Loucy (cell line): ENCODE results near the gene FBXL19.

Experiments
- H2AFZ ChIP-seq: fragments of 200-600 bp; sonication (generic); 2 replicates; pipeline ENCODE4 v1.6.0; 2016; ENCODE audit warnings: antibody characterized with exemption, mild to moderate bottlenecking, low read length, moderate library complexity
- H3F3A ChIP-seq: fragments of 200-600 bp; 2 replicates; pipeline ENCODE4 v1.6.0; 2016; ENCODE audit warnings: antibody characterized with exemption, low read depth, mild to moderate bottlenecking
- H3K27me3 ChIP-seq: fragments of 200-600 bp; sonication (generic); 2 replicates; pipeline ENCODE4 v1.6.1; 2014; ENCODE audit warnings: low read length, mild to moderate bottlenecking; ENCODE audit not compliant: insufficient read depth, poor library complexity, severe bottlenecking
- H3K36me3 ChIP-seq: fragments of 200-600 bp; sonication (generic); 2 replicates; pipeline ENCODE4 v1.6.1; 2016; ENCODE audit warnings: low read length; ENCODE audit not compliant: insufficient read depth
- H3K4me1 ChIP-seq: fragments of 200-600 bp; sonication (generic); 2 replicates; pipeline ENCODE4 v1.5.1; 2014; ENCODE audit warnings: low read length, mild to moderate bottlenecking; ENCODE audit not compliant: insufficient read depth, poor library complexity, severe bottlenecking
- H3K4me2 ChIP-seq: fragments of 200-600 bp; sonication (generic); 2 replicates; pipeline ENCODE4 v1.6.0; 2014; ENCODE audit warnings: antibody characterized with exemption, low read length, low read depth, mild to moderate bottlenecking; ENCODE audit not compliant: poor library complexity, severe bottlenecking
- H3K4me3 ChIP-seq: fragments of 200-600 bp; sonication (generic); 2 replicates; pipeline ENCODE4 v1.5.1; 2014; ENCODE audit warnings: low read length, mild to moderate bottlenecking, mixed read lengths; ENCODE audit not compliant: poor library complexity, severe bottlenecking
- H3K79me2 ChIP-seq: fragments of 200-600 bp; sonication (generic); 2 replicates; pipeline ENCODE4 v1.6.1; 2014; ENCODE audit warnings: low read length; ENCODE audit not compliant: insufficient read depth
- H3K9ac ChIP-seq: fragments of 200-600 bp; sonication (generic); 2 replicates; pipeline ENCODE4 v1.6.0; 2014; ENCODE audit warnings: mild to moderate bottlenecking, low read depth, low read length, moderate library complexity; ENCODE audit not compliant: poor library complexity, severe bottlenecking
- H3K9me2 ChIP-seq: fragments of 200-600 bp; sonication (generic); replicated peaks from 2 replicates; pipeline ENCODE4 v1.6.1; 2016; ENCODE audit warnings: low read depth, low read length, mixed read lengths
- H3K9me3 ChIP-seq: fragments of 200-600 bp; sonication (generic); 2 replicates; pipeline ENCODE4 v1.6.1; 2014; ENCODE audit warnings: mild to moderate bottlenecking, antibody characterized with exemption, low read length, low read depth; ENCODE audit not compliant: insufficient read depth
- H4K20me1 ChIP-seq: fragments of 200-600 bp; sonication (generic); 2 replicates; pipeline ENCODE4 v1.6.0; 2014; ENCODE audit warnings: antibody characterized with exemption, low read length, mild to moderate bottlenecking; ENCODE audit not compliant: insufficient read depth, poor library complexity, severe bottlenecking
- EZH2phosphoT487 ChIP-seq: fragments of 200-600 bp; IDR thresholded peaks from 2 replicates; pipeline ENCODE4 v1.6.1; 2018; ENCODE audit warnings: antibody characterized with exemption, mild to moderate bottlenecking, moderate library complexity, borderline replicate concordance
- TF ChIP-seq, protein P1 (sequence below): fragments of 200-600 bp; sonication (generic); conservative IDR thresholded peaks from 2 replicates; pipeline ENCODE4 v1.5.1; 2014; ENCODE audit warnings: mild to moderate bottlenecking, antibody characterized with exemption, low read length

Gene FBXL19

GRCh38 chr16:30995927-30996323 lies 72.6 kb downstream of the FBXL19 start:
- Histone ChIP-seq H3K9ac (no peak overlapping the region), H3K4me3 (no peak overlapping the region), H3K79me2 (no peaks in the 10 kb centered on the region), H3K27me3 (no peaks in the 10 kb centered on the region), H3K9me3 (no peaks in the 10 kb centered on the region), H3F3A (no peaks in the 10 kb centered on the region), H3K9me2 (no peaks in the 10 kb centered on the region), H3K4me2 (no peak overlapping the region), H3K36me3 (no peaks in the 10 kb centered on the region), H3K4me1 (peaks cover 3% of the 10 kb centered on the region), H2AFZ (no peak overlapping the region), H4K20me1 (no peaks in the 10 kb centered on the region)
- TF ChIP-seq, protein P1, sequence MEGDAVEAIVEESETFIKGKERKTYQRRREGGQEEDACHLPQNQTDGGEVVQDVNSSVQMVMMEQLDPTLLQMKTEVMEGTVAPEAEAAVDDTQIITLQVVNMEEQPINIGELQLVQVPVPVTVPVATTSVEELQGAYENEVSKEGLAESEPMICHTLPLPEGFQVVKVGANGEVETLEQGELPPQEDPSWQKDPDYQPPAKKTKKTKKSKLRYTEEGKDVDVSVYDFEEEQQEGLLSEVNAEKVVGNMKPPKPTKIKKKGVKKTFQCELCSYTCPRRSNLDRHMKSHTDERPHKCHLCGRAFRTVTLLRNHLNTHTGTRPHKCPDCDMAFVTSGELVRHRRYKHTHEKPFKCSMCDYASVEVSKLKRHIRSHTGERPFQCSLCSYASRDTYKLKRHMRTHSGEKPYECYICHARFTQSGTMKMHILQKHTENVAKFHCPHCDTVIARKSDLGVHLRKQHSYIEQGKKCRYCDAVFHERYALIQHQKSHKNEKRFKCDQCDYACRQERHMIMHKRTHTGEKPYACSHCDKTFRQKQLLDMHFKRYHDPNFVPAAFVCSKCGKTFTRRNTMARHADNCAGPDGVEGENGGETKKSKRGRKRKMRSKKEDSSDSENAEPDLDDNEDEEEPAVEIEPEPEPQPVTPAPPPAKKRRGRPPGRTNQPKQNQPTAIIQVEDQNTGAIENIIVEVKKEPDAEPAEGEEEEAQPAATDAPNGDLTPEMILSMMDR: no peak
- no peak for TF ChIP-seq EZH2phosphoT487

DNA sequence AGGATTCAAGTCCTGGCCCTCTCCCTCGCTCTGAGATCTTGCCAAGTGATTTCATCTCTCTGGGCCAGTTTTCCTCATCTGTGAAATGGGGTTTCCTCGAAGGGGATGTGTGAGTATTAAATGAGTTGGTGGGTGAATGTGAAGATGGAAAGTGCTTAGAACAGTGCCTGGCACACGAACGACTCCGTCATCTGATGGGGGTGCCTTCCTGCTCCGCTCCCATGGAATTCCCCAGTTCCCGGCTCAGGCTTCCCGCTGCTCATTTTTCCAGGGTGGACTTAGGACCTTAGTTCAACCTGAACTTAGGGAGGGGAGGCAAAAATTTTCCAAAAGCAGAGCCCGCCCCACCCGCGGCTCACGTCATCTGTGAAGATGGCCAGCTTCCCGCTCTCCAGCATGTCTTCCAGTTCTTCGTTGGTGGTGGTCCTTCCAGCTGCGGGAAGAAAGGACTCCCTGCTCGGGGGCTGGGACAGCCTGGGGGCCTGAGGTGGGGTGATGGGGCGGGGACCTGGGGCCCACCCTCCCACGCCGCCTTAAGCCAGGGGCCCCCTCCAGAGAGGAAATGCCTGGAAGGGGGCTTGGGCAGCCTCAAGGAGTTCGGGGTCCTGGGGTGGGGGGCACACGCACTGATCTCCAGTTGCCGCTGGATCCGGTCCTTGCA lies 73.1 kb downstream of the FBXL19 start:
- no peaks in the 10 kb centered on the region for H3K79me2 ChIP-seq
- H3F3A ChIP-seq: no peaks in the 10 kb centered on the region
- no peaks in the 10 kb centered on the region for H3K36me3 ChIP-seq
- H2AFZ ChIP-seq: no peak overlapping the region
- no peaks in the 10 kb centered on the region for H3K9me3 ChIP-seq
- peaks cover 3% of the 10 kb centered on the region for H3K4me1 ChIP-seq
- no peak for TF ChIP-seq EZH2phosphoT487
- TF ChIP-seq, protein P1: no peak
- H4K20me1 ChIP-seq: no peaks in the 10 kb centered on the region
- no peaks in the 10 kb centered on the region for H3K27me3 ChIP-seq
- no peaks in the 10 kb centered on the region for H3K9me2 ChIP-seq
- no peak overlapping the region for H3K9ac ChIP-seq
- H3K4me2 ChIP-seq: no peak overlapping the region
- H3K4me3 ChIP-seq: no peak overlapping the region

GRCh38 chr16:30996985-30997724 lies 73.8 kb downstream of the FBXL19 start:
- Histone ChIP-seq H3K79me2 (no peaks in the 10 kb centered on the region), H3K27me3 (no peaks in the 10 kb centered on the region), H3K9me2 (no peaks in the 10 kb centered on the region), H3K4me1 (peaks cover 3% of the 10 kb centered on the region), H3K4me2 (no peak overlapping the region), H3K4me3 (no peak overlapping the region), H3F3A (no peaks in the 10 kb centered on the region), H3K9ac (no peak overlapping the region), H2AFZ (no peak overlapping the region), H3K9me3 (no peaks in the 10 kb centered on the region), H3K36me3 (no peaks in the 10 kb centered on the region), H4K20me1 (no peaks in the 10 kb centered on the region)
- no peak for TF ChIP-seq EZH2phosphoT487
